Keratinocyte (primary cell): ENCODE data around the gene MYRIP. TPM values are rescaled to one million over a fixed set of nuclear protein-coding genes. Genes with fewer than 3 reads are reported as not detected.

ENCODE experiments used
- DNase-seq: peaks from one replicate; pipeline ENCODE4 v3.0.0-alpha.2; 2011; ENCODE audit warnings: low read depth, missing footprints, low spot score
- FAIRE-seq: peaks from 2 replicates; lab custom pipeline; 2011; peaks lifted over from hg19 to GRCh38; lab: Jason Lieb, UNC
- H2AFZ ChIP-seq: 2 replicates; pipeline ENCODE4 v1.6.0; 2012; ENCODE audit warnings: low read length, control low read depth, inconsistent platforms; ENCODE audit not compliant: control insufficient read depth
- H3K27ac ChIP-seq: 2 replicates; pipeline ENCODE4 v1.5.1; 2011; ENCODE audit warnings: low read length; ENCODE audit not compliant: control insufficient read depth, insufficient read depth
- H3K27me3 ChIP-seq: 3 replicates; pipeline ENCODE4 v1.6.0; 2011; ENCODE audit warnings: low read length; ENCODE audit not compliant: control insufficient read depth, insufficient read depth; ENCODE audit errors: extremely low read depth
- H3K36me3 ChIP-seq, 2 experiments: 2 replicates in 1 of 2; 3 replicates in 1 of 2; pipeline ENCODE4 v1.5.1; 2011; ENCODE audit warnings: low read length in 2 of 2, mild to moderate bottlenecking in 1 of 2; ENCODE audit not compliant: control insufficient read depth in 2 of 2, insufficient read depth in 2 of 2; ENCODE audit errors: extremely low read depth in 1 of 2
- H3K4me1 ChIP-seq: 3 replicates; pipeline ENCODE4 v1.5.1; 2011; ENCODE audit warnings: low read length; ENCODE audit not compliant: control insufficient read depth, insufficient read depth; ENCODE audit errors: extremely low read depth
- H3K4me2 ChIP-seq: 3 replicates; pipeline ENCODE4 v1.6.0; 2011; ENCODE audit warnings: low read depth, low read length; ENCODE audit not compliant: control insufficient read depth, insufficient read depth; ENCODE audit errors: extremely low read depth
- H3K4me3 ChIP-seq, 3 experiments: fragments of 200-600 bp in 1 of 3; sonication (generic) in 1 of 3; 2 replicates in 2 of 3; 3 replicates in 1 of 3; pipeline ENCODE4 v1.5.1; 2011 to 2016; ENCODE audit warnings: low read length in 3 of 3, mild to moderate bottlenecking in 3 of 3, control low read depth in 2 of 3, inconsistent platforms in 1 of 3, low read depth in 1 of 3, mixed read lengths in 1 of 3, mixed run types in 1 of 3, moderate library complexity in 1 of 3; ENCODE audit not compliant: control insufficient read depth in 2 of 3, insufficient read depth in 2 of 3; ENCODE audit errors: extremely low read depth in 1 of 3
- H3K79me2 ChIP-seq: 2 replicates; pipeline ENCODE4 v1.6.0; 2012; ENCODE audit warnings: low read length; ENCODE audit not compliant: control insufficient read depth, insufficient read depth
- H3K9ac ChIP-seq: 3 replicates; pipeline ENCODE4 v1.6.0; 2011; ENCODE audit warnings: low read length; ENCODE audit not compliant: control insufficient read depth, insufficient read depth; ENCODE audit errors: extremely low read depth
- H3K9me1 ChIP-seq: 3 replicates; pipeline ENCODE4 v1.6.0; 2011; ENCODE audit warnings: low read length; ENCODE audit not compliant: control insufficient read depth, insufficient read depth; ENCODE audit errors: extremely low read depth
- H3K9me3 ChIP-seq: 2 replicates; pipeline ENCODE4 v1.5.1; 2012; ENCODE audit warnings: low read depth, low read length; ENCODE audit not compliant: control insufficient read depth
- H4K20me1 ChIP-seq: 3 replicates; pipeline ENCODE4 v1.6.0; 2011; ENCODE audit warnings: low read length; ENCODE audit not compliant: control insufficient read depth, insufficient read depth; ENCODE audit errors: extremely low read depth
- CTCF ChIP-seq, 3 experiments: IDR thresholded peaks in 1 of 3; conservative IDR thresholded peaks in 1 of 3; optimal IDR thresholded peaks in 1 of 3; 2 replicates in 2 of 3; 3 replicates in 1 of 3; pipeline versions ENCODE3 to v1.5.1; 2011; ENCODE audit warnings: low read length in 3 of 3, mild to moderate bottlenecking in 3 of 3, moderate library complexity in 2 of 3, control low read depth in 1 of 3, inconsistent platforms in 1 of 3; ENCODE audit not compliant: insufficient read depth in 2 of 3; ENCODE audit errors: extremely low read depth in 1 of 3
- EZH2 ChIP-seq: IDR thresholded peaks from one replicate; pipeline ENCODE4 v1.6.1; 2012; ENCODE audit warnings: inconsistent platforms, mild to moderate bottlenecking, low read length, moderate library complexity
- dilution Hi-C: fragments of 300-500 bp; cut with MboI; formaldehyde crosslinking; loops from one replicate; pipeline ENCODE4 v1.7.0; 2020; ENCODE audit warnings: low sequenced_read_pairs; ENCODE audit not compliant: extremely low pct_ligation_motif_present
- polyA plus RNA-seq, 5 experiments: library from polyadenylated mRNA; depleted of rRNA in 3 of 5; stranded (reverse) in 3 of 5; stranded (forward) in 1 of 5; unstranded in 1 of 5; fragments of >200 nt; gene quantifications; 1 replicate in 1 of 5; 2 replicates in 3 of 5; 3 replicates in 1 of 5; pipeline versions ENCODE4 v1.2.1 to v1.2.3, GENCODE V29; 2011 to 2012; ENCODE audit warnings: missing spikeins in 2 of 5, low read depth in 1 of 5, low replicate concordance in 1 of 5

MYRIP gene
- polyA plus RNA-seq, 1 donor (not counting 4 experiments of a cell fraction or from before 2014, with no cell fraction given): 0.01 TPM

- Histone ChIP-seq H3K9me3 (no peaks in the 10 kb centered on the region), H4K20me1 (no peaks in the 10 kb centered on the region), H3K27ac (no peak overlapping the region), H3K36me3 (no peaks in the 10 kb centered on the region), H2AFZ (no peak overlapping the region), H3K4me1 (no peaks in the 10 kb centered on the region), H3K79me2 (no peaks in the 10 kb centered on the region), H3K27me3 (no peaks in the 10 kb centered on the region), H3K4me2 (no peak overlapping the region), H3K9ac (no peak overlapping the region), H3K9me1 (no peaks in the 10 kb centered on the region), H3K4me3 (no peak overlapping the region)
- FAIRE-seq (no peak), DNase-seq (no peak)
- TF ChIP-seq EZH2 (no peak), CTCF (optimal IDR thresholded peaks at IDR 0.05 in 1 of 3, IDR thresholded peaks at IDR 0.05 in 1 of 3, conservative IDR thresholded peaks at IDR 0.05 in 1 of 3; ENCODE audit: extremely low read depth in 1 of 3, insufficient read depth in 2 of 3, low read length in 3 of 3) (no peak)
- dilution Hi-C loops: no loop called here
These were observed 361.0 kb downstream of the MYRIP start for GRCh38 chr3:40170395-40170794.

GRCh38 chr3:40172560-40172959 is 363.2 kb downstream of the MYRIP start:
- H2AFZ ChIP-seq: no peak overlapping the region
- H4K20me1 ChIP-seq: no peaks in the 10 kb centered on the region
- dilution Hi-C loops: no loop called here
- H3K79me2 ChIP-seq: no peaks in the 10 kb centered on the region
- H3K4me1 ChIP-seq: no peaks in the 10 kb centered on the region
- no peak for FAIRE-seq
- no peak overlapping the region for H3K4me3 ChIP-seq
- H3K9ac ChIP-seq: no peak overlapping the region
- no peaks in the 10 kb centered on the region for H3K36me3 ChIP-seq
- H3K27ac ChIP-seq: no peak overlapping the region
- H3K9me1 ChIP-seq: no peaks in the 10 kb centered on the region
- no peaks in the 10 kb centered on the region for H3K9me3 ChIP-seq
- no peak for DNase-seq
- H3K27me3 ChIP-seq: no peaks in the 10 kb centered on the region
- TF ChIP-seq CTCF (optimal IDR thresholded peaks at IDR 0.05 in 1 of 3, IDR thresholded peaks at IDR 0.05 in 1 of 3, conservative IDR thresholded peaks at IDR 0.05 in 1 of 3; ENCODE audit: extremely low read depth in 1 of 3, insufficient read depth in 2 of 3, low read length in 3 of 3): no peak
- no peak for TF ChIP-seq EZH2
- no peak overlapping the region for H3K4me2 ChIP-seq
